Heart right ventricle (tissue), 16 donors: Measurements from ENCODE around the gene TRIM8. TPM values are rescaled to one million over a fixed set of nuclear protein-coding genes. Genes with fewer than 3 reads are reported as not detected.

ENCODE experiments used
- ATAC-seq, 8 donors: fragments of 200-7000 bp; cut with Tn5 transposase; one replicate each; pipeline ENCODE4 v1.9.1; 2020; ENCODE audit warnings: mild to moderate bottlenecking in 8 of 8, moderate library complexity in 8 of 8, moderate number of reproducible peaks in 1 of 8
- DNase-seq, 2 donors: peaks; one replicate each; pipeline ENCODE4 v3.0.0-alpha.2; 2020
- H3K27ac ChIP-seq, 10 donors: fragments of 200-600 bp; sonication (generic) in 2 of 10; one replicate each; pipeline versions ENCODE4 v1.5.0 to v1.8.0; 2020 to 2022; ENCODE audit warnings: mild to moderate bottlenecking in 3 of 10
- H3K27me3 ChIP-seq, 7 donors: fragments of 200-600 bp; one replicate each; pipeline ENCODE4 v1.8.0; 2021 to 2022; ENCODE audit warnings: mild to moderate bottlenecking in 2 of 7
- H3K36me3 ChIP-seq, 9 donors: fragments of 200-600 bp; sonication (generic) in 1 of 9; one replicate each; pipeline versions ENCODE4 v1.5.0 to v1.8.0; 2020 to 2022; ENCODE audit warnings: mild to moderate bottlenecking in 2 of 9
- H3K4me1 ChIP-seq, 9 donors: fragments of 200-600 bp; sonication (generic) in 1 of 9; one replicate each; pipeline versions ENCODE4 v1.5.0 to v1.8.0; 2020 to 2022; ENCODE audit warnings: mild to moderate bottlenecking in 4 of 9
- H3K4me3 ChIP-seq, 10 donors: fragments of 200-600 bp; sonication (generic) in 2 of 10; one replicate each; pipeline versions ENCODE4 v1.5.0 to v1.8.0; 2020 to 2022; ENCODE audit warnings: mild to moderate bottlenecking in 7 of 10, moderate library complexity in 2 of 10
- H3K9me3 ChIP-seq, 11 donors: fragments of 200-600 bp in 10 of 11; sonication (generic) in 2 of 11; one replicate each; pipeline versions ENCODE4 v1.5.0 to v1.8.0; 2013 to 2022; ENCODE audit warnings: mild to moderate bottlenecking in 2 of 11, control low read depth in 1 of 11, moderate library complexity in 1 of 11
- WGBS, 2 donors: extraction: QIAGEN DNeasy Blood & Tissue Kit; methylation state at CpG; one replicate each; pipeline ENCODE4 v1.1.7; 2013; ENCODE audit warnings: inconsistent platforms in 1 of 2; 5-methylcytosine and 5-hydroxymethylcytosine counted together
- intact Hi-C, 10 donors: fragments of 100-400 bp; cut with DNase I; formaldehyde crosslinking; loops; one replicate each; pipeline versions ENCODE4 v1.11.1 to v1.14.2; 2022
- polyA plus RNA-seq, 2 donors: library from polyadenylated mRNA; stranded (reverse); fragments of 200-250 nt; gene quantifications; one replicate each; pipeline ENCODE4 v1.2.3, GENCODE V29; 2013
- total RNA-seq, 10 donors: library from RNA; stranded (reverse); fragmentation: NEBNext Ultra II Directional in 3 of 10; extraction: Animal tissue kit (Norgen Biotek cat#: 25700) in 3 of 10; gene quantifications; one replicate each; pipeline versions ENCODE4 v1.2.1 to v1.2.4, GENCODE V29; 2021 to 2023
- TF ChIP-seq, protein P1 (sequence below), 9 donors: fragments of 200-600 bp; sonication (generic) in 2 of 9; IDR thresholded peaks; one replicate each; pipeline versions ENCODE4 v1.5.0 to v1.8.0; 2021 to 2022; ENCODE audit warnings: antibody characterized with exemption in 9 of 9, mild to moderate bottlenecking in 5 of 9, moderate library complexity in 1 of 9
- donor health status: Arrhythmogenic right ventricular cardiomyopathy.
- donor health status: ischemic (EF 13 %, LVEDD 7.1; RV severe dilation, severe dysfunction).
- donor health status: healthy with polysubstance abuse.
- donor health status: DM: no; HTN: yes; CAD: no.
- donor health status: DM: no; HTN: no; CAD: no.
- donor health status: ischemic (EF 25% LVEDD 6.9; RV normal size, moderate dysfunction).
- donor health status: ischemic (EF 25% LVEDD 5.7; RV mildly dilated, moderate dysfunction).
- donor health status: healthy.
- donor health status: DM: yes; HTN: yes; CAD: no.
- donor health status: Ischemic cardiomyopathy.
- donor health status: ischemic (EF 35%, LVEDD 5.7; RV mildly dilated, moderate dysfunction).
- donor health status: nonischemic (EF 11% LVEDD 7.7; RV severe dilation, severe dysfunction).
- donor health status: DM: yes; HTN: yes; CAD: no.
- donor health status: PGD.
- donor health status: ischemic (EF 29% LVEDD 5.4; RV normal size, mild dysfunction).
- donor health status: nonischemic (EF 23%, LVEDD 6.1; RV moderate dilation, normal function).

The TRIM8 gene
- total and polyA plus RNA-seq, 12 donors = 27.9 to 147 (median 88.8) TPM

DNA sequence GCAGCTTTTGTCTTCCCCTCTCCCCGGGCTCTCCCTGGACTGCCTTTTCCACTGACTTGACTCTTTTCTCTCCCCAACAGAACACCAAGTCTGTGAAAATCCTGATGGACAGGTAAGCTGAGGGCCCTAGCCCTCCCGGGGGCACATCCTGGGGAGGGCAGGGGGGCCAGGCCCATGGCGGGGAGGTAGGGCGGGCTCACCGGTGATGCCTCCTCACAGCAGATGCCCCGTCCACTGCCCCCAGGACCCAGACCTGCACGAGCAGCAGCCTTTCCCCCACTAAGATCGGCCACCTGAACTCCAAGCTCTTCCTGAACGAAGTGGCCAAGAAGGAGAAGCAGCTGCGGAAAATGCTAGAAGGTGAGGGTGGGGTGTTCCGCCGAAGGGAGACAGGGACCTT is 11.7 kb downstream of the TRIM8 start:
- DNase-seq (no peak), ATAC-seq (no peak)
- Histone ChIP-seq H3K27ac (no peak overlapping the region), H3K4me3 (no peak overlapping the region), H3K9me3 (no peaks in the 10 kb centered on the region), H3K4me1 (peaks cover 27 to 76% (median 56%) of the 10 kb centered on the region in 9 donors), H3K36me3 (peaks cover 0 to 84% (median 43%) of the 10 kb centered on the region in 9 donors), H3K27me3 (no peaks in the 10 kb centered on the region)
- 90 to 93% methylated on average over 12 of the region's 12 CpGs for WGBS, 2 donors
- intact Hi-C loops = no loop called here
- TF ChIP-seq, protein P1, sequence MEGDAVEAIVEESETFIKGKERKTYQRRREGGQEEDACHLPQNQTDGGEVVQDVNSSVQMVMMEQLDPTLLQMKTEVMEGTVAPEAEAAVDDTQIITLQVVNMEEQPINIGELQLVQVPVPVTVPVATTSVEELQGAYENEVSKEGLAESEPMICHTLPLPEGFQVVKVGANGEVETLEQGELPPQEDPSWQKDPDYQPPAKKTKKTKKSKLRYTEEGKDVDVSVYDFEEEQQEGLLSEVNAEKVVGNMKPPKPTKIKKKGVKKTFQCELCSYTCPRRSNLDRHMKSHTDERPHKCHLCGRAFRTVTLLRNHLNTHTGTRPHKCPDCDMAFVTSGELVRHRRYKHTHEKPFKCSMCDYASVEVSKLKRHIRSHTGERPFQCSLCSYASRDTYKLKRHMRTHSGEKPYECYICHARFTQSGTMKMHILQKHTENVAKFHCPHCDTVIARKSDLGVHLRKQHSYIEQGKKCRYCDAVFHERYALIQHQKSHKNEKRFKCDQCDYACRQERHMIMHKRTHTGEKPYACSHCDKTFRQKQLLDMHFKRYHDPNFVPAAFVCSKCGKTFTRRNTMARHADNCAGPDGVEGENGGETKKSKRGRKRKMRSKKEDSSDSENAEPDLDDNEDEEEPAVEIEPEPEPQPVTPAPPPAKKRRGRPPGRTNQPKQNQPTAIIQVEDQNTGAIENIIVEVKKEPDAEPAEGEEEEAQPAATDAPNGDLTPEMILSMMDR (IDR thresholded peaks at IDR 0.05) = no peak

DNA sequence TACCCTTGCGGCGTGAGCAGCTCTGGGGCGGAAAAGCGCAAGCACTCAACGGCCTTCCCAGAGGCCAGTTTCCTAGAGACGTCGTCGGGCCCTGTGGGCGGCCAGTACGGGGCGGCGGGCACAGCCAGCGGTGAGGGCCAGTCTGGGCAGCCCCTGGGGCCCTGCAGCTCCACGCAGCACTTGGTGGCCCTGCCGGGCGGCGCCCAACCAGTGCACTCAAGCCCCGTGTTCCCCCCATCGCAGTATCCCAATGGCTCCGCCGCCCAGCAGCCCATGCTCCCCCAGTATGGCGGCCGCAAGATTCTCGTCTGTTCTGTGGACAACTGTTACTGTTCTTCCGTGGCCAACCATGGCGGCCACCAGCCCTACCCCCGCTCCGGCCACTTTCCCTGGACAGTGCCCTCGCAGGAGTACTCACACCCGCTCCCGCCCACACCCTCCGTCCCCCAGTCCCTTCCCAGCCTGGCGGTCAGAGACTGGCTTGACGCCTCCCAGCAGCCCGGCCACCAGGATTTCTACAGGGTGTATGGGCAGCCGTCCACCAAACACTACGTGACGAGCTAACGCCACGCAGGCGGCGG is 12.6 kb downstream of the TRIM8 start:
- H3K27ac ChIP-seq = peak overlapping the region in 8 of 10 donors; percentile 35 to 77 (median 71)
- intact Hi-C loops = no loop called here
- peaks cover 0 to 76% (median 43%) of the 10 kb centered on the region in 9 donors for H3K36me3 ChIP-seq
- 91 to 92% methylated on average over 42 of the region's 42 CpGs for WGBS, 2 donors
- TF ChIP-seq, protein P1 (IDR thresholded peaks at IDR 0.05) = no peak
- H3K27me3 ChIP-seq = no peaks in the 10 kb centered on the region
- no peak for ATAC-seq
- H3K4me1 ChIP-seq = peaks cover 21 to 76% (median 56%) of the 10 kb centered on the region in 9 donors
- DNase-seq = no peak
- no peak overlapping the region for H3K4me3 ChIP-seq
- H3K9me3 ChIP-seq = no peaks in the 10 kb centered on the region

DNA sequence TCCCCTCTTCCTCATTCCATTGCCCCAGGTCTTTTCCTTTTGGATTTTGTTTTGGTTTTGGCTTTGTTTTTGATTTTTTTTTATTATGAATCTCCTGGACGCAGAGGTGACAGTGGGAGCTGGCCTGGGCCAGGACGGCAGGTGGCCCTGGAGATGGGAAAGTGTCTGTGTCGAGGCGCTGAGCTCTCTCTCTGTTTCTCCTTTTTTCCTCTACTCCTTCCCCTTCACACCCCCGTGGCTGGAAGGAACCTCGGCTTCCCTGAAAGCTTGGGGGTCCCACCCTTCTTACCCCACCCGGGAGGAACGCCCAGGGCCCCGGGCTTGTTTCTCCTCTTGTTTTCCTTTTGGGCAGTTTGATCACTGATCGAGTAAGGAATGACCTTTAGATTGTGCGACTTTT is 13.2 kb downstream of the TRIM8 start:
- intact Hi-C loops = no loop called here
- peaks cover 0 to 70% (median 43%) of the 10 kb centered on the region in 9 donors for H3K36me3 ChIP-seq
- 55 to 75% methylated on average over 11 of the region's 11 CpGs for WGBS, 2 donors
- H3K4me1 ChIP-seq = peaks cover 21 to 71% (median 50%) of the 10 kb centered on the region in 9 donors
- peak overlapping the region in 9 of 10 donors; percentile 35 to 77 (median 72) for H3K27ac ChIP-seq
- ATAC-seq = no peak
- no peak overlapping the region for H3K4me3 ChIP-seq
- TF ChIP-seq, protein P1 (IDR thresholded peaks at IDR 0.05) = no peak
- no peaks in the 10 kb centered on the region for H3K27me3 ChIP-seq
- DNase-seq = no peak
- no peaks in the 10 kb centered on the region for H3K9me3 ChIP-seq

DNA sequence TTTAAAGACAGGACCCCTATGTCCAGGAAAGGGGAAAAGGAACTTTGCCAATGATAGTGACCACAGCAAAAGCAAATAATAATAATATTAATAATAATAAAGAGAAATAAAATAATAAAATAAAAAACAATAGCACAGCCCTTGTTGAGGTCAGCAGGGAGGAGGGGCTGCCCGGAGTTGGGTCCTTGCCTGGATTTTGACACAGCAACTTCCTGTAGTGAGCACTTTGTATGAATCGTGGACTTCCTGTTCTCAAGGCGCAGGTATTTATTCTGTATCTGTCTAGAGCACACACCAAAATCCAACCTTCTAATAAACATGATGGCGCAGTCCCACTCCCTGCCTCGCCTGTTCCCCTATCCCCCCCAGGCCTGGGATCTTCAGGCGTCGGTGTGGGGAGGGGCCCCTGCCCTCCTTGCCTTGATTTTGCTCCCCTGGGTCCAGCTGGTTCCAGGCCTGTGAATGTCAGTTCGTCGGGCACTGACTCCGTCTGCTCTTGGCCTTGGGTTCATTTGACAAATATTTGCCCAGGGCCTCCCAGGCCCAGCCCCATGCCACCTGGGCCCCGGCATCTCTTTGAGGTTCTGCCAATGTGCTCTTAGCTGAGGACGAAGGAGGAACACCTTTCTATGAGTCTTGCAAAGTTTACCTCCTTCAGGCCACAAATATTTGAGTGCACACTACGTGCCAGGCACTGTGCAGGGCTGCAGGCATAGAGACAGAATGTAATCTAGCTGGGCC is 13.9 kb downstream of the TRIM8 start:
- H3K27me3 ChIP-seq = no peaks in the 10 kb centered on the region
- no peaks in the 10 kb centered on the region for H3K9me3 ChIP-seq
- peaks cover 0 to 63% (median 43%) of the 10 kb centered on the region in 9 donors for H3K36me3 ChIP-seq
- H3K4me3 ChIP-seq = no peak overlapping the region
- H3K4me1 ChIP-seq = peaks cover 21 to 64% (median 46%) of the 10 kb centered on the region in 9 donors
- intact Hi-C loops = no loop called here
- TF ChIP-seq, protein P1 (IDR thresholded peaks at IDR 0.05) = no peak
- DNase-seq (peak; percentile 26 to 70), ATAC-seq (peak in 5 of 8 donors; percentile 9 to 61 (median 41))
- 58 to 62% methylated on average over 13 of the region's 13 CpGs for WGBS, 2 donors
- H3K27ac ChIP-seq = peak overlapping the region; percentile 21 to 77 (median 71)
